ENCODE measurements around the gene CRCP. TPM values are rescaled to one million over a fixed set of nuclear protein-coding genes. Genes with fewer than 3 reads are reported as not detected.
A peak's percentile ranks its signal among the peaks of the same experiment; 100 is the strongest.

CRCP gene
- total RNA-seq, 4 donors from 2014 or later = 20.6 to 48.6 (median 44.1) TPM

DNA sequence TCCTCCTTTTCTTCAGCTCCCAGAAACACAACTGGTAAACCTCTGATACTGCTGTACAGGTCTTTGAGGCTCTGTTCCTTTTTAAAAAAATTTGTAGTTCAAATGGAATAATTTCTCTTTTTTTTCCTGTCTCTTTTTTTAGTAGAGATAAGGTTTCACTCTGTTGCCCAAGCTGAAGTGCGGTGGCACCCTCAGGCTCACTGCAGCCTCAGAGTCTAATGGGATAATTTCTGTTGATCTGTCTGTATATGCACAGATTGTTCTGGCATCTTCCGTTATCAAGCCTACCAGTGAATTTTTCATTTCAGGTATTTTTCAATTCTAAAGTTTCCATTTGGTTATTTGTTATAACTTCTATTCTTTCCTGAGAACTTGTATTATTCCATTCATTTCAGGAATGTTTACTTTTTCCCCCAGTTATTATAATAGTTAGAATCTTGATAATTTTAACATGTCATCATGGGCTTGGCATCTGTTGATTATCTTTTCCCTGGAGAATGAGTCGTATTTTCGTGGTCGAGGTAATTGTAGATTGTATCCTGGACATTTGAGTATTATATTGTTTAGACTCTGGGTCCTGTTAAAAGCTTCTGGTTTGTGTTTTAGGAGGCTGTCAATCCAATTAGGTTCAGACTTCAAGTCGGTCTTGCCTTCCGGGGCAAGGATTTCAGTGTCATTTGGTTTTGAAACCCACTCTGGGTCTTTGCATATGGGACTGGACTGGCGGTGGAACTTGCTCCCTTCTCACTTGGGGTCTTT, 24.5 kb downstream of the CRCP start:
- peaks cover 0 to 41% (median 13%) of the 10 kb centered on the region in 4 donors for H3K36me3 ChIP-seq
- TF ChIP-seq EP300 (IDR thresholded peaks at IDR 0.05; ENCODE audit: low read depth) (no peak), POLR2A (IDR thresholded peaks at IDR 0.05) (no peak), POLR2AphosphoS5 (IDR thresholded peaks at IDR 0.05) (no peak)
- TF ChIP-seq, protein P1, sequence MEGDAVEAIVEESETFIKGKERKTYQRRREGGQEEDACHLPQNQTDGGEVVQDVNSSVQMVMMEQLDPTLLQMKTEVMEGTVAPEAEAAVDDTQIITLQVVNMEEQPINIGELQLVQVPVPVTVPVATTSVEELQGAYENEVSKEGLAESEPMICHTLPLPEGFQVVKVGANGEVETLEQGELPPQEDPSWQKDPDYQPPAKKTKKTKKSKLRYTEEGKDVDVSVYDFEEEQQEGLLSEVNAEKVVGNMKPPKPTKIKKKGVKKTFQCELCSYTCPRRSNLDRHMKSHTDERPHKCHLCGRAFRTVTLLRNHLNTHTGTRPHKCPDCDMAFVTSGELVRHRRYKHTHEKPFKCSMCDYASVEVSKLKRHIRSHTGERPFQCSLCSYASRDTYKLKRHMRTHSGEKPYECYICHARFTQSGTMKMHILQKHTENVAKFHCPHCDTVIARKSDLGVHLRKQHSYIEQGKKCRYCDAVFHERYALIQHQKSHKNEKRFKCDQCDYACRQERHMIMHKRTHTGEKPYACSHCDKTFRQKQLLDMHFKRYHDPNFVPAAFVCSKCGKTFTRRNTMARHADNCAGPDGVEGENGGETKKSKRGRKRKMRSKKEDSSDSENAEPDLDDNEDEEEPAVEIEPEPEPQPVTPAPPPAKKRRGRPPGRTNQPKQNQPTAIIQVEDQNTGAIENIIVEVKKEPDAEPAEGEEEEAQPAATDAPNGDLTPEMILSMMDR (IDR thresholded peaks at IDR 0.05) = no peak
- in situ Hi-C loops (cut with MboI; ENCODE audit: low pct_ligation_motif_present in 1 of 4, low pct_unique_long_range_greater_than_20kb in 1 of 4, low sequenced_read_pairs in 3 of 4) = no loop called here
- H3K27me3 ChIP-seq = no peaks in the 10 kb centered on the region
- H3K27ac ChIP-seq = no peak overlapping the region
- 78 to 80% methylated on average over 5 to 8 of the region's 8 CpGs for WGBS, 2 donors (ENCODE audit: low coverage in 1 of 2)
- H3K9me3 ChIP-seq = no peaks in the 10 kb centered on the region
- intact Hi-C loops (cut with DNase I; ENCODE audit: low total_unique reads) = no loop called here
- H3K4me1 ChIP-seq = peaks cover 0 to 16% (median 4%) of the 10 kb centered on the region in 4 donors
- DNase-seq = no peak
- no peak overlapping the region for H3K4me3 ChIP-seq

DNA sequence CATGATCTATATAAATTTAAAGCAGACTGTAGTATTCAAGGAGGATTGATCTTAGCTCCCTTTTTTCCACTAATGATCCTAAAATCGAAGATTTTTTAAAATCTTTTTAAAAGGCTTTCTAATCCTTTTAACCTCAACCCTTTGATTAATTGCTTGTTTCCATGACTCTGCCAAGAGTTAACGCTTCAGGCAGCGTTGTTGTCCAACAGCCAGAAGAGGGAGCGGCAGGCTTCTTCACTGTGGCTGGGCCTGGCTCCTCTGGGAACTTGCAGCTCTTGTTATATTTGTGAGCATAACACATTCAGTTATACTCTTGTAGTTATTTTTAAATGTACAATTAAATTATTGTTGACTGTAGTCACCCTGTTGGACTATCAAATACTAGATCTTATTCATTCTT, 26.3 kb downstream of the CRCP start:
- Histone ChIP-seq H3K27ac (peak overlapping the region; percentile 45 to 51 (median 47)), H3K9me3 (no peaks in the 10 kb centered on the region), H3K36me3 (peaks cover 0 to 40% (median 10%) of the 10 kb centered on the region in 4 donors), H3K27me3 (no peaks in the 10 kb centered on the region), H3K4me3 (no peak overlapping the region), H3K4me1 (peaks cover 0 to 24% (median 4%) of the 10 kb centered on the region in 4 donors)
- TF ChIP-seq POLR2A (IDR thresholded peaks at IDR 0.05) = no peak
- TF ChIP-seq EP300 (IDR thresholded peaks at IDR 0.05; ENCODE audit: low read depth) = no peak
- TF ChIP-seq POLR2AphosphoS5 (IDR thresholded peaks at IDR 0.05) = peak in 1 of 3 donors; percentile 10
- TF ChIP-seq, protein P1 (IDR thresholded peaks at IDR 0.05) = peak in 4 of 5 experiments; percentile 32 to 44 (median 38)
- 41 to 64% methylated on average over 4 of the region's 4 CpGs for WGBS, 2 donors (ENCODE audit: low coverage in 1 of 2)
- in situ Hi-C loops (cut with MboI; ENCODE audit: low pct_ligation_motif_present in 1 of 4, low pct_unique_long_range_greater_than_20kb in 1 of 4, low sequenced_read_pairs in 3 of 4) = no loop called here
- intact Hi-C loops (cut with DNase I; ENCODE audit: low total_unique reads) = no loop called here
- DNase-seq = peak; percentile 47

DNA sequence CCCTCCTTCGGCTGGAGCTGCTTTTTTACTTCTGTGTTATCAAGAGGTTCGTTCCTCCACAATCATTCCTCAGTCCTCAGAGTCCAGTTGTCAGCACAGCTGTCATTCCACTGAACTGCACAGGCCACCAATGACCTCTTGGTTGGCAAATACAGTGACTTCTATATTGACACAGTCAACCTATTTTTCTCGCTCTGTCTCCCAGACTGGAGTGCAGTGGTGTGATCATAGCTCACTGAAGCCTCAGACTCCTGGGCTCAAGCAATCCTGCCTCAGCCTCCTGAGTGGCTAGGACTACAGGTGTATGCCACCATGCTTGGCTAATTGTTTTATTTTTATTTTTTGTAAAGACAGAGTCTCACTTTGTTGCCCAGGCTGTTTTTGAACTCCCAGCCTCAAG, 27.7 kb downstream of the CRCP start:
- no peak overlapping the region for H3K27ac ChIP-seq
- WGBS, 2 donors (ENCODE audit: low coverage in 1 of 2) = 89 to 90% methylated on average over 3 of the region's 3 CpGs
- peaks cover 0 to 28% (median 4%) of the 10 kb centered on the region in 4 donors for H3K4me1 ChIP-seq
- in situ Hi-C loops (cut with MboI; ENCODE audit: low pct_ligation_motif_present in 1 of 4, low pct_unique_long_range_greater_than_20kb in 1 of 4, low sequenced_read_pairs in 3 of 4) (no loop called here), intact Hi-C loops (cut with DNase I; ENCODE audit: low total_unique reads) (no loop called here)
- no peaks in the 10 kb centered on the region for H3K9me3 ChIP-seq
- TF ChIP-seq POLR2A (IDR thresholded peaks at IDR 0.05) (no peak), EP300 (IDR thresholded peaks at IDR 0.05; ENCODE audit: low read depth) (no peak), POLR2AphosphoS5 (IDR thresholded peaks at IDR 0.05) (no peak)
- TF ChIP-seq, protein P1 (IDR thresholded peaks at IDR 0.05) = no peak
- no peak overlapping the region for H3K4me3 ChIP-seq
- DNase-seq = no peak
- no peaks in the 10 kb centered on the region for H3K27me3 ChIP-seq
- H3K36me3 ChIP-seq = peaks cover 0 to 44% (median 12%) of the 10 kb centered on the region in 4 donors

DNA sequence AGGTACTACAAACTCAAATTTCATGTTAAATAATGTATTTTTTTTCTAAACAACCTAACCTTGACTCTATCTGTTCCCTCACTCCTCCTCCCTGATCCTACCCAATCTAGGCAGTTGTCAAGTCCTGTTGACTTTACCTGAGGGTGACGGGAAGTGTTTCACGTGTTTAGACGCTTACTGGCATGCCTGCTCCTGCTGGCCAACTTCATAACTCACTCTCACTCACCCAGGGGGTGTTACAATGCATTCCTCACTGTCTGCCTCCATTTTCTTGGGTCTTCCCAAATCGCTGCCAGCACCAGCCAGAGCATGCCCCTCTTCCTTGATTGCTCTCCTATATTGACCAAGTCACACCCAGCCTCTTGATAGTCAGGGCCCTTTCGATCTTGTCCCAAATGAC, 28.3 kb downstream of the CRCP start:
- Histone ChIP-seq H3K9me3 (no peaks in the 10 kb centered on the region), H3K4me1 (peaks cover 0 to 28% (median 4%) of the 10 kb centered on the region in 4 donors), H3K4me3 (no peak overlapping the region), H3K36me3 (peaks cover 0 to 49% (median 10%) of the 10 kb centered on the region in 4 donors), H3K27ac (no peak overlapping the region), H3K27me3 (no peaks in the 10 kb centered on the region)
- WGBS, 2 donors (ENCODE audit: low coverage in 1 of 2) = 72 to 81% methylated on average over 5 of the region's 5 CpGs
- in situ Hi-C loops (cut with MboI; ENCODE audit: low pct_ligation_motif_present in 1 of 4, low pct_unique_long_range_greater_than_20kb in 1 of 4, low sequenced_read_pairs in 3 of 4) = no loop called here
- no peak for DNase-seq
- intact Hi-C loops (cut with DNase I; ENCODE audit: low total_unique reads) = no loop called here
- TF ChIP-seq, protein P1 (IDR thresholded peaks at IDR 0.05) = no peak
- TF ChIP-seq POLR2AphosphoS5 (IDR thresholded peaks at IDR 0.05) (no peak), POLR2A (IDR thresholded peaks at IDR 0.05) (no peak), EP300 (IDR thresholded peaks at IDR 0.05; ENCODE audit: low read depth) (no peak)

Measured in transverse colon (tissue), 4 donors.